ENCODE measurements around the gene FAM186B. TPM values are rescaled to one million over a fixed set of nuclear protein-coding genes. Genes with fewer than 3 reads are reported as not detected.
A peak's percentile ranks its signal among the peaks of the same experiment; 100 is the strongest.

FAM186B gene
- total RNA-seq, 1 experiment from 2014 or later = 0.46 TPM

GRCh38 chr12:49635656-49636055 lies 30.2 kb upstream of the FAM186B start:
- H2AK5ac ChIP-seq (ENCODE audit: insufficient read length, low read length) = no peak overlapping the region
- H2AFZ ChIP-seq (ENCODE audit: low read length) = no peak overlapping the region
- H3K36me3 Mint-ChIP-seq (ENCODE audit: insufficient read depth in 1 of 3, low read depth in 3 of 3) = peaks cover 11 to 36% (median 27%) of the 10 kb centered on the region in 3 experiments; a peak in 6 of 7 replicates
- WGBS (ENCODE audit: extremely low coverage, insufficient read length, low lambda C conversion rate) = no CpG with 5 or more reads among the region's 4 CpGs
- H4K5ac ChIP-seq (ENCODE audit: insufficient read length, low read depth, low read length) = no peak overlapping the region
- 0 out of 7 replicates have a peak overlapping the region, but pooled peaks of 1 of the 3 experiments have one; percentile 6 for H3K27ac Mint-ChIP-seq
- H4K91ac ChIP-seq (ENCODE audit: insufficient read length, low read depth, low read length) = no peak overlapping the region
- no peak overlapping the region for H4K8ac ChIP-seq (replicated peaks; ENCODE audit: insufficient read length, low read depth, low read length)
- no peak overlapping the region for H3K4me3 Mint-ChIP-seq
- H3K27me3 ChIP-seq (ENCODE audit: insufficient read depth, low read length) = no peaks in the 10 kb centered on the region
- no peak overlapping the region for H3K18ac ChIP-seq (ENCODE audit: insufficient read length, low read depth, low read length)
- no peaks in the 10 kb centered on the region for H3K9me3 Mint-ChIP-seq
- peaks cover 22 to 25% of the 10 kb centered on the region in 2 experiments for H3K4me1 Mint-ChIP-seq
- no peak overlapping the region for H2BK20ac ChIP-seq (ENCODE audit: low read depth, low read length, poor library complexity, severe bottlenecking)
- H4K20me1 ChIP-seq (ENCODE audit: control insufficient read depth, insufficient read depth, insufficient read length) = no peaks in the 10 kb centered on the region
- H2BK12ac ChIP-seq (ENCODE audit: insufficient read length, low read depth, low read length) = no peak overlapping the region
- H3K4me2 ChIP-seq (ENCODE audit: insufficient read depth, insufficient read length, low read length) = no peak overlapping the region
- H3K23me2 ChIP-seq (ENCODE audit: insufficient read length, low read depth, low read length, poor library complexity, severe bottlenecking) = peaks cover 3% of the 10 kb centered on the region
- no peaks in the 10 kb centered on the region; the same call in none of the 2 replicates for H3K27me3 Mint-ChIP-seq (ENCODE audit: low read depth)
- no peak overlapping the region for H3T11ph ChIP-seq (ENCODE audit: low read length)
- no peak overlapping the region for H2BK120ac ChIP-seq (ENCODE audit: low read depth, low read length, poor library complexity, severe bottlenecking)
- H3K79me2 ChIP-seq (ENCODE audit: insufficient read depth, low read length) = no peaks in the 10 kb centered on the region
- H3K9ac ChIP-seq (ENCODE audit: extremely low read depth, insufficient read length, low read length) = no peak overlapping the region
- no peak overlapping the region for H3K56ac ChIP-seq (ENCODE audit: insufficient read length, low read depth, low read length)
- peaks cover 5% of the 10 kb centered on the region; the same call in 1 of the 2 replicates for H3K4me1 ChIP-seq (ENCODE audit: insufficient read depth, low read length)
- no peak overlapping the region for H2BK15ac ChIP-seq (ENCODE audit: low read depth, low read length)
- H3K27ac ChIP-seq (ENCODE audit: insufficient read length, low read depth, low read length) = no peak overlapping the region
- H3K14ac ChIP-seq (ENCODE audit: insufficient read depth, low read length) = no peak overlapping the region
- H3K9me3 ChIP-seq (ENCODE audit: control insufficient read depth, low read depth, low read length) = no peaks in the 10 kb centered on the region
- H3K79me1 ChIP-seq (ENCODE audit: insufficient read depth, low read depth, low read length, poor library complexity, severe bottlenecking) = no peaks in the 10 kb centered on the region
- H3K4ac ChIP-seq (ENCODE audit: low read depth, low read length) = no peak overlapping the region
- DNase-seq = peak; percentile 27
- no peak for TF ChIP-seq CTCF (conservative IDR thresholded peaks at IDR 0.05)
- H3K23ac ChIP-seq (ENCODE audit: insufficient read length, low read depth, low read length) = no peak overlapping the region
- H2BK5ac ChIP-seq (ENCODE audit: insufficient read length, low read length) = no peak overlapping the region
